T-helper 1 cell (primary cell): ENCODE measurements around the gene LCLAT1.

Source experiments
- DNase-seq, 5 donors: peaks; one replicate each; pipeline ENCODE4 v3.0.0-alpha.2; 2012 to 2020

Gene LCLAT1

DNA sequence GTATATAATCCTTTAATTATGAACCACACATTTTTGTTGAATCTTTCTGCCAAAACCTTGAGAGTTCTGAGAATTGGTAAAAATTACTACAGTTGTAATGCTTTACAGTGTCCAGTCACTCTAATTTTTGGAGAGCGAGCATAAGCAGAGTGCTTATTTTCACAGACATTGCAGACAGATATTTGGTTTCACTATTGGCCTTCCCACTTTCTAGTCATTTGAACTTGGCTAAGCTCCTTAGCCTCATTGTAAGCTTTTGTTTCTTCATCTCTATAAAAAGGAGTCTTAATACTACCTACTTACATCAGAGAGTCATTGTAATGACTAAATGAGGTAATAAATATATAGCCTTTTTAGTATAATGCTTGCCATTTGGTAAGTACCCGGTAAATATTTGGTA lies 80.4 kb downstream of the LCLAT1 start:
- no peak for DNase-seq

DNA sequence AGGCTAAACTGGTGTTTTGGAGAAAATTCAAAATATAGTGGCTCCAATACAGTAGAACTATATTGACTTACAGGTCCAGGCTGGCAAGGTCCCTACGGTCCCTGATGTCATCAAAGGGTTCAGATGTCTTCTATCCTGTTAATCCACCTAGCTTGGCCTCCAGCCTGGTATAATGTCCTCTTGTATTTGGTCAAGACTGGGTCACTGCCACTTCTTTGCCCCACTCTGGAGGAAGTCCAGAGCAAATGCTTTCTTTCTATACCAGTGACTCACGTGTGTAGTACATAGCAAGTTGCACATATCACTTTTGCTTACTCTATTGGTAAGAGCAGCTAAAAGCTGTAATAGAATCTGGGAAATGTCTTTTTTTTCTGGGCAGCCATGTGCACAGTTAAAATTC lies 80.8 kb downstream of the LCLAT1 start:
- no peak for DNase-seq

DNA sequence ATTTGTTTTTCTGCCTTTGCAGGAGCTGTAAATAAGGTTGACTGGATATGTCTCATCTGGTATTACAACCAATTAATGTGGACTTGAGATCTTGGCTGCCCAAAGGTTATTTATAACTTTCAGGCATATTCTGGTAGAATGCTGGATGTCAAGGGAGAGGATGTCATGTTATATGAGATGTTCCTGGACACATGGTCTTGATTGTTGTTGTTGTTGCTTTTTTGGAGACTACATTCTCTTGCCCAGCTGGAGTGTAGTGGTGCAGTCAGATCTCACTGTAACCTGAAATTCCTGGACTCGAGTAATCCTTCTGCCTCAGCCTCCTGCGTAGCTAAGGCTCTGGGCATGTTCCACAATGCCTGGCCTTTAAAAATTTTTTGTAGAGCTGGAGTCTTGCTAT lies 83.3 kb downstream of the LCLAT1 start:
- no peak for DNase-seq

DNA sequence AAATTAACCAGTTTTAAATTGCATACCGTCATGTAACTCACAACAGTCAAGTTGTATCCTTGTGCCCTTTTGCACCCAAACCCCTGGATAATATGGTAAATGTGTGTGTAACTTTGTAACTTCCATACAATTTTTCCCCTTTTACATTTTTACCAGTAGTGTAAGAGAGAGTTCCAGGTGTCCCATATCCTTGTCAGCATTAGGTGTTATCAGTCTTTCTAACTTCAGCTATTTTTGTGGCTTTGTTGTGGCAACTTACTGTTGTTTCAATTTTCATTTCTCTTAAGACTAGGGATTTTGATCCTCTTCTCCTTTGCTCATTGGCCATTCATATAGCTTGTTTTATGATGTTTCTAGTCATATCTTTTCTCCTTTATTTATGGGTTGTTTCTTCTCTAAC lies 94.6 kb downstream of the LCLAT1 start:
- DNase-seq, result no peak

DNA sequence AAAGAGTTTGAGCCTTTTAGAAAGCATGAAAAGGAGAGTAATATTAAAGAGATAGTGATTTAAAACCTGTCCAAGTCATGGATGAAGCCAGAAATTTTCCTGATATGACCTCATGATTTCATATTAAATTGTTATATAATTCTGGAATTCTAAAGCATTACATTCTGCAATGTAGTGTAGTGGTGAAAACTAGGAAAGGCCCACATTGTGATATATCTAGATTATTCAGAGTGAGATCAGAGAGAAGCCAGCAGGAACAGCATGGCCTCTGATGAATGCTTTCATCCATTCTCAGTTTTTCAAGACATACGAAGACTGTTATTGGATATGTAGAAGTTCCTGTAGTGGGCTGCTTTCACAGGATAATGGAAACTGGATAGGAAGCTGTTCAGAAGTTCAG lies 98.8 kb downstream of the LCLAT1 start:
- DNase-seq, result no peak

DNA sequence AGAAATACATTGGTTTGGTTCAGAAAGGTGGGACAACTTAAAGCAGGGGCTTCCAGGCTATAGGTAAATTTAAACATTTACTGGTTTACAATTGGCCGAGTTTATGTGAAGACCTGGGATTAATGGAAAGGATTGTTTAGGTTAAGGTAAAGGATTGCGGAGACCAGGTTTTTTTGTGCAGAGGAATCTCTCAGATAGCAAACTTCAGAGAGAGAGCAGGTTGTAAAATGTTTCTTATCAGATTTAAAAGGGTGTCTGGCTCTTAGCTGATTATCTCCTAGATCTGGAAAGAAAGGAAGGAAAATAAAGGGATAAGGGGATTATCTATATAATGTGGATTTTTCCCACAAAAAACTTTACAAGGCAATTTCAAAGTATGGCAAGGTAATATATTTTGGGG lies 101.3 kb downstream of the LCLAT1 start:
- DNase-seq, result no peak

DNA sequence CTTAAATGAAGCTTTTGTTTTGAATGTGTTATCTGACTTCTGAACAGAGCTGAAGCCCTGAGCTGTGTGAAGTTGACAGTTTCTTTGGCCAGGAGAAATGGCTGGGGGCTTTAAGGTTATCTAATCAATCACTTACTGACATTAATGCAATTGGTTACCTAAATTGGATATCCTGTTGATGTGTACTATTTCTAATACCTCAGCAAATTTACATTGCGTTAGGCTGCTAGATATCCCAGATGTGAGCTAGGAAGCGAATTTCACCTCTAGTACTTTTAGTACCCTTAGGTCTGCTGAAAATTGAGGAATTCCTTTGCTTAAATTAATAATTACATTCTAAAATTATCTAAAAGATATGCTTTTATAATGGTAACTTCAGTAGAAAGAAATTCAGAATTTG lies 102.0 kb downstream of the LCLAT1 start:
- DNase-seq, result no peak

DNA sequence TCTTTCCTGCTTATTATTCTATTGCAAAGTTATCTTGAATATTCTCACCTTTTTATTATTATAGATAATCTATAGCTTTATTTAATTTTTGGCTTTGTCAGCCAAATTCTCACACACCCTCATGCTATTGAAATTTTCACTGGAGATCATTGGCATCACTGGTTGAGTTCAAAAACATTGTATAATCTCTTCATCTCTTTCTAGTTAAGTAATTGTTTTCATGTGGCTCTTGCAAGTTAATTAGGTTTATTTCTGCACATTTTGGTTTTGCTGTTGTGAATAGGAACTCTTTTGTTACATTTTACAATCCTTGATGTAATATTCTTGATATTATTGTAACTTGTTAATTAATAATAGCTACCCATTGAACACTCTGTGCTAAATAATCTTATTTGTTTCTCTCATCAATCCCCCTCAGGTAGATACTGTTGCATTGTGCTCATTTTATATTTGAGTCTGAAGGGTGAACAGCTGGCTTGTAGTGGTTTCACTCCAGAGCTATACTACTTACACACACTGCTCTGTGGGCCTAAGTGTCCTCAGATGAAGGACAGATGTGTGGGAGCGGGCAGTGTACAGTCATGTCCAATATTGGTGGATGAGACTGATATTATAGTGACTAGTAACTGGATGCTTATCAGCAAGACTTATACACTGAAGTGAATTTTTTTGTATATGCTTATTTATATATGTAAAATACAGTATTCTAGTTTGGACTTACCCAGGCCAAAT lies 112.7 kb downstream of the LCLAT1 start:
- DNase-seq, result no peak

DNA sequence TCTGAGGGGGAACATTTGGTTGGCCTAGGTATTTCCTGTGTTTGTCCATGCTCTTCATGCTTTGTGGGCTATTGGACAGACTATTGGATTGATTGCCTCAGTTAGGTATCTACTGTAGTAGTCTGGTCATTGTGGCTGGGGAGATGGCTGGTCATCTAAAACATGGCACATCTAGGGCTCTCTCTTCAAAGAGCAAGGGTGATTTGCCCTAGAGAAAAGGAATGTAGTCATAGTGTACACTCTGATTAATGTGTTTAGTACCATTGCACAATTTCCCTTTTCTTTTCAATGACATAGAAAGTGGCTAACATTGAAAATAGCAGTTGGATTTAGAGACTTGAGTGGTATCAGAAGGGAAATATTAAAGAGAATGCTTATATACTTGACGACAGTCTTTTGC lies 114.3 kb downstream of the LCLAT1 start:
- no peak for DNase-seq

DNA sequence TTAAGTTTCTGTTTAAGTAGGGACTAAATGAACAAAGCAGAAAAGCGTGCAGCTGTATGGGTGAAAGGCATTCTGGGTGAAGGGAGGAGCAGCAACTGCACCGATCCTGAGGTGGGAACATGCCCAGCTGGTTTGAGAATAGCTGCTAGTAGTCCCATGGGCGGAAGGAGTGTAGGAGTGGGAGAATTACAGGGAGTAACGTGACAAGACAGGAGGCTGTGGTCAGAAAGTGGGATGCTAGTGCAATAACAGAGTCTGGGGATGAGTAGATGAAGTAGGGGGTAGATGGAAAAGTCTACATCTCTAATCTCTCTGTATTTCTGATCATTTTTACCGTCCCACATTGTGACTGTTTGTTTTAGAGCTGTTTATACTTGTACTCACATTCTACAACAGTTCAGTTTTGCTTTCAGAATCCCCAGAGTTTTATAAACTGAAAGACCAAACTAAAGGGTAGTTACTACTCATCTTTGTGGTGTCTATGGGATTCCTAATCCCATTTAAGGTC lies 118.9 kb downstream of the LCLAT1 start:
- no peak for DNase-seq

DNA sequence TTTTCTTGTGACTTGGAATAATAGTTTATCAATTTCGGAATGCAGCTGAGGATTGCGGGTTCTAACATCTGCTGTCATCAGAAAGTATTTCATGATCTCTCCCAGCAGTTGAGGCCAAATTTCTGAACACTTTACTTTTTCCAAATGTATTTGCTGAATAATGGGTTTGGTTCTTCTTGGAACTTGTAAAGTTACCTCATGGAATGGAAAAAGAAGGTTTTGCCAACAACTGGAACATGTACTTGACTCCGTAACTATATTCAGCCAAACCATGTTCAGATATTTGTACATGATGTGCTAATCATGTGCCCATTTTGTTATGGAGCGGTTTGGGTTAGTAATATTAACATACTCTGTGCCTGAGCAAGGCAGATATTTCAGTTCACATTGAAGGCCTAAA lies 119.6 kb downstream of the LCLAT1 start:
- DNase-seq, result no peak

DNA sequence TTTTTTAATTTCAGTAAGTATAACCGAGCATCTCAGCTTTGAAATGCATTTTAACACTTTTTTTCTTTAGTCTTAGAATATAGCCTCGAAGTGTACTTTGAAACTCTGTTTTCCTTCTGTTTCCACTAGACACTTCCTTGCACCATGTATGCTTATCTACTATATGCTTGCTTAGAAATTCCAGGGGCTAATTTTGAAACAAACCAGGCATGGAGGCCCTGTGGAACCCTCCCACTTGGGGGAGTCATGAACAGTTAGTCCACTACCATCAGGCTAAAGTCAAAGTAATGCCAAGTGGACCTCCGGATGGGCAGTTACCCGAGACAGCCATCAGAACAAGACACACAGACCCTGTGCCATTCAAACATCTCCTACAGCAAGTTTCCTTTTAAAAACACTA lies 120.3 kb downstream of the LCLAT1 start:
- no peak for DNase-seq

DNA sequence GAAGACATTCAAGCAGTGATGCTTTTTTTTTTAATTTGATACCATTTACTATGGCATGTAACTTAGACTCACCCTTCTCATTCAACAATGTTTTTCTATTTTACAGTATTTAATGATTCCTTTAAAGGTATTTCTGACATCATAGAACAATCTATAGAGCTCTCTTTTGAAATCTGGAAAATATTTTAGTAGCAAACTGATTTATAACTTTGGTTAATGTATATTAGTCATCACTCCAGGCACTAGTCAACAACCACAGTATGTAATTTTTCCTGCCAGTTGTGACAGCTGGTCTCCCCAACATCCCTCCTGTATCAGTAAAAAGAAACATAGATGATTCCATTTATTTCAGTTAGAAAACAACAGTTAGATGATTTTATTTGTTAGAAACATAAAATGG lies 122.9 kb downstream of the LCLAT1 start:
- no peak for DNase-seq

DNA sequence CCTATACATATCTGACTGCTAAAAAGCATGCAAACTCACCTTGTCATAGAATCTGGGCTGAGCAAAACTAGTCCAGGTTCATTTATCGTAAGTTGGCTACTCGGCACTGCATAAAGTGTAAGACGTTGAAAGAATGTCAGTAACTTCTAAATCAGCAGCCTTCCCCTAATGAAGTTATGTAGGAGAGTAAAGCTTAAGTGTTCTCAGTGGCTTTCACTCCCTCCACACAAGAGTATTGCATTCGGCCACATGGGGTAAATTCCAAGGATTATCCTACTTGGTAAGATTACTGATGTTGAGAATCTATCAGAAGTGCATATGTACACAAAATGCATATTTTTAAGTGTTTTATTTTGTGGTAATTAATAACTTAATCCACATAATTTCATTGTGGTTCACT lies 130.1 kb downstream of the LCLAT1 start:
- DNase-seq, result no peak

DNA sequence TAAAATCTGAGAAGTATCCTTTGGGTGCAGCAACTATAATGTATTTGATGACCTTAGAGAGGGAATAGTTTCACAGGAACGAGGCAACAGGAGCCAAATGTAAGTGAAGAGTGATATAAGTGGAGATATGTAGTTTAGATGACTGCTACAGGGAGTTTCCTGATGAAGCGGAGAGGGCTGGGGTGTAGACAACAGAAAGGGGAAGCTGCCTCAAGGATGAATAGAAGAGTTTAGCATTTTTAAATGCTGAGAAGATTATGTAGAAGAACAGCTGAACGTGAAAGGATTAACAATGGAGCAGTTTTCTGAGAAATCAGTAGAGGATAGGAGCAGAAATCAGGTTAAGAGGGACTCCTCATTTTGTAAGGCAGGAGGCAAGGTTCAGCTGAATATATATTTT lies 133.3 kb downstream of the LCLAT1 start:
- no peak for DNase-seq

DNA sequence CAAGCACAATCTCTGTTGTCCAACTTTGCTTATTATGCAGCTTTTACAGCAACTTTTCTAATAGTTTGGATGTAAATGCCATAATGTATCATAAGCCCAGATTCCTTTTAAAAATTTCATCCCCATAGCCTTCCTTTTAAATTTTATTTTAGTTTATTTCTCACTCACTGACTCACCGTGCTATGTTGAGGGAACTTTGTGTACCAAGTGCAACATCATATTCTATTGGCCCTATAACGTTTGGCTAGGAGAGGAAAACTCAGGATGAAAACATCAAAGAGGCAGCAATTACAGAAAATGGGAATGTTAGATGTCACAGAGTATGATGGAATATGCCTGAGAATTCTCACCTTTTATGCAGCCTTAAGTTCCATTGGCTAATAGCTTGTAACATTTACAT lies 135.5 kb downstream of the LCLAT1 start:
- no peak for DNase-seq

DNA sequence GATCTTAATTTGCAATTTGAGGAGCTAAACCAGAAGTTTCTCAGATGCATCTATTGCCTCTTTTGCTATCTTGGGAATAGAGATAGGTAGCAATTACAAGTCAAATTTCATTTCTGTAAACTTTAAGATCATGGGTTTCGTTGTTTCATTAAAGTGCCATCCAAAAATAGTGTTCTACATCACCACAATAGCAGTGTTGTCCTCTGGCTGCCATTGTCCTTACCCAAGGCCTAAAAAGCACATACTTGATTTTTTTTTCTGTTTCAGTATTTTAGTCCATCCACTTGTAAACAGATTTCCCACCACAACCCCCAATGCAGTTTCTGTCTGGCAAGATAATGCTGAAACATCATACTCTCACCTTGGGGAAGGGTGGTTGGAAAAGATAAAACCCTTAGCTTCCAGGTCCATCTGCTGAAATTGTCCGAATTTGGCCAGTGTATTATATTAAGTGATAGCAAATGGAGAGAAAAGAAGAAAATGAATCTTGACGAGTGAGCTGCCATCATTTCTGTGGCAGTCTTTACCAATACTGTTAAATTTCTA lies 136.2 kb downstream of the LCLAT1 start:
- DNase-seq, result no peak

DNA sequence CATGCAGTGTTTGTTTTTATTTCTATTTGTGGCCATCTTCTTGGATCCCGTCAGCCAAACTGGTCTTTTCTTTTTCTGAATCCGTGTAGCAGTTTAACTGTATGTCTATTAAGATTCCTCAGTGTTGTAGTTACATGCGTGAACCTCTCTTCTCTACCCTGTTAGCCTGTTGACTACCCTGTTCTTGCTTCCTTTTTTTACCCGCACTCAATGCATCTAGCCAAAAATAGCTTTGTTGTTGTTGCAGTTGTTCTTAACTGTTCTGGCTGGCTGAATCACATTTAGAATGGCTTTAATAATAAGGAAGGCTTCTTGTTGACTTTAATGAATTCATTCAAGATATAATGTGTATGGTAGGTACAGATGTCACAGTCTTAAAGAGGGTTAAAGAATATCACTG lies 137.1 kb downstream of the LCLAT1 start:
- no peak for DNase-seq

DNA sequence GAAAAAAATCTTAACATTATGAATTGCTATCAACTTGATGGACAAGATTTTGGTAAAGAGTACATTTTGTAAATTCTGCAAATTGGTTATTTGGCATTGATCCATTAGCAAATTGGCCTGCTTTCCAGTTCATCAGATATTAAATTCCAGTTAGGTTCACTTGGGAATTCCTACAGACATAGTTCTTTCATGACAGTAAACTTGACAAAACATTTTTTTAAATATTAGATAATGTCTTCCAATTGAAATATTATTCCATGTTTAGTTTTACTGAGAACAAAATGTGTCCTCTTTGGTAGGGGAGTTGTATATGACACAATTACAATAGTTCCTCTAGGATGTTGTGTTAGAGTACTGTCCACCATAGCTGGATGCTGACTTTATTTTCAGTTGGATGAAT lies 141.9 kb downstream of the LCLAT1 start:
- no peak for DNase-seq

DNA sequence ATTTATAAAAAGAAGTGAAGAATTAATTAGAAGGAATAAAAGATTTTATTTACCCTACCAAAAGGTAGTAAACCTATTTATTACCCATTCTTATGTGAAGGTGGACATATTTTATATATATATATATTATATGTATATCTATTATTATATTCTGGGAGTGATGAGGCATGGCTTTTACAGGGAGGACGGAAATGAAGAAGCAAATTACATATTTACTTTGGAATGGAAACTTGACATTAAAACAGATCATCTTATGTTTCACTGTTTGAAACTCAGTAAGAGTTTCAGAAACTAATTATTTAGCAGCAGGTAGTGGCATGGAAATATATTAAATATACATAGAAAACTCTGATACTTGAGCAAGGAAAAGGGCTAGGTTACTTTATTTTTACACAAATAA lies 143.4 kb downstream of the LCLAT1 start:
- no peak for DNase-seq

DNA sequence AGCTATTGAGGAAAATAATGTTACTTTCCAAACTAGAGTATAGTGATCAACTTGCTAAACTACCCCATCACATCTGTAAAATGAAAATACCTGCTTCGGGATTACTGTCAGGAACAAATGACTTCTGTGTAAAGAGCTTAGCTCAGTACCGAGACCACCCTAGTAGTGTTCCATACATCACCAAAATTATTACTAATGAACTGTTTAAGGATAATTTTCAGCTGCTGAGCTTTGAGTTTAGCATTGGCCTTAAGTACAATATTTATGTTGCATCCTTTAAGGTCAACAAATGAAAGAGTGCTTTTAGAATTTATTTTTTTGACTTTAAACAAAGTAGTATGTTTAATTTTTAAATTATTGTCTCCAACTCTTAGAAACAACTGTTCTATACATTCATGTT lies 144.1 kb downstream of the LCLAT1 start:
- DNase-seq, result no peak

DNA sequence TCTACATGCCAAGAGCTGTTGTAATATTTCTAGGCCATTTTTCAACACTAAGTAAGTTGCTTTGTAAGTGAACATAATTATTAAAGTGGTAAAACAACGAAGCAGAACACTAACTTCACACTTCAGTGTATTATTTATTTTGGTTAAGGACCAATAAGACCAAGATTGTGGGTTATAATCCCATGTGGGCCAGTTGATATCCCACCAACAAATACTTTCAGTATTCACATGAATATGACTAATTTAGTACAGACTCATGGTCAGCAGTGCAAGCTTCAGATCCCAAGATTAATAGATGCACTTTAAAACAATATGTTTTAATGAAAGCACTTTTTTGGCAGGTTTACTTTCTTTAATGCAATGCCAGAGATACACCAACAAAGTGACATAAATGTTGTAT lies 154.3 kb downstream of the LCLAT1 start:
- no peak for DNase-seq

DNA sequence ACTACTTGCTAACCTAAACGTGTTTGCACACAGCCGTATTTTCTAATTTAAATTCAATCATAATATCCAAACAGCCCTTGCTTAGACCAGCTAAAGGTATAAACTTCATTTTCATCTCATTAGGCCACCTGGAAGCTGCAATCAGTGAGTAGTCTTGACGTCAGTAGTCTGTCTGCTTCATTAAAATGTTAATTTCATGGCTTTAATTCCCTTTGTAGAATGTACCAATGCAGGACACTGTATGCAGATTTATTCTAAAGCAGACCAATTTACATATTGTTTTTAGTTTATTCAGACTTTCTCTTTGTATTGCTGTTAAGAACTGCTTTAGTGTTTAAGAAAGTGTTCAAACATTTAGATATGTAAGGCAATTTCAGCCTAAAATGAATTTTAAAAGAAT lies 158.2 kb downstream of the LCLAT1 start:
- DNase-seq, result no peak

DNA sequence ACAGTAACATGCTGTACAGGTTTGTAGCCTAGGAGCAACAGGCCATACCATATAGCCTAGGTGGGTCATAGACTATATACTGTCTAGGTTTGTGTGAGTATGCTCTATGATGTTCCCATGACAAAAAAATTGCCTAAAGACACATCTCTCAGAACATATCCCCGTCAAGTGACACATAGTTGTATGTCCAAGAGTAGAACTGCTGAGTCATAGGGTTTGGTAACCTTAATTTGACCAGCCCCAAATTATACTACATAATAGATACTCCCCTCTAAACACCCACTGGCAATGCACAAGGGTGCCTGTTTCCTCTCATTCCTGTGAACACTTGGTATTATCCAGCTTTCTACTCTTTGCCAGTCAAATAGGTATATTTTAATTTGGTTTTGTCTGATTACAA lies 161.6 kb downstream of the LCLAT1 start:
- no peak for DNase-seq

DNA sequence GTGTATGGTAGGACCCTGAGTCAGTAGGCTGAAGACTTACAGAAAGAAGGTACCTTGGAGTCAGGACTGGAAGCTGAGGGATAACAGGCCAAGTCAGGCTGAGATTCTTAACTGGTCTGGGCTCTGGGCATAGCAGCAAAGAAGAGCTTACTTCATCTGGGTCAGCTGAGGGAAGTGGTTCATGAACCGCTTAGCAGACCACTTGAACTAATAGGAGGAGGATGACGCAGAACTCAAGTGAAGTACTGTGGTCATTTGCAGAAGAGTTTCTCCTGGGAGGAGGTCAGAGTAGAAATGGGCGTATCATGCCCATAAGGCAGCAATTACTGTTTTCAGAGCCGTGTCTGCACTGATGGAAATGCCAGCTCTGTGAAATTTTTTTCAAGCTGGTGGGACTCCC lies 164.5 kb downstream of the LCLAT1 start:
- no peak for DNase-seq
